ENCODE measurements around the gene STOML1.
A peak's percentile ranks its signal among the peaks of the same experiment; 100 is the strongest.

DNA sequence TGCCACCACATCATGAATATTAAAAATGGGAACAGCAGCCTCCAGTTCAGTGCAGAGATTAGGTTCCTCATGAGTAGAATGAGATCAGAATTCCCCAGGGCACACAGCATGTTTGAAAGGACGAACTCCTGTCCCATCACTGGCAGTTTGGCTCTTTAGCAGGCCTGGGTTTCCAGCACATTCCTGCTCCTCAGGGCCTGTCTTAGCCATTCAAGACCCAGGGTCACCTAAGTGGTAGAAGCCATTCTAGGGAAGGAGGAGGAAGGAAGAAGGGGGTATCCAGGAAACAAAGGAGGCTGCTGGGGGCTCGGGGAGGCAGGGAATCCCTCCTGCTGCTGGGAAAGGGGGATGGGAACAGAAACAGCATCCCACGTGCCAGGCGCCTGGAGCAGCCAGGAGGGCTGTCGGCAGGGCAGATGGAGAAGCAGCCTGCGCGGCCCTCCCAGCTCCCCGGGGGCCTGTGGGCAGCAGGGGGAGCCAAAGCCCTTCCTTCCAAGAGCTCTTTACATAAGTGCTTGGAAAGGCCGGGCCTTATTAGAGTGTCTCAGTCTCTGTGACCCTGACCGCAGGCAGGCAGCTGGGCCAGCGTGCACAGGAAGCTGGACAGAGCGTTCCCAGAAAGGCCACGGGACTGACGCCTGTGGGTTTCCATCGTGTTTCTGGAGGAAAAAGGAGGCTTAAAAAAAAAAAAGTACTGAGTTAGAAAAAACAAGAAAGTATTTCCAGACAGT, 41.1 kb downstream of the STOML1 start:
- TF ChIP-seq SP1 (IDR thresholded peaks at IDR 0.05; ENCODE audit: low read depth, low read length) (no peak), CEBPB (IDR thresholded peaks at IDR 0.05; ENCODE audit: borderline replicate concordance in 1 of 2, low read depth in 2 of 2, low read length in 2 of 2) (no peak), CHD4 (IDR thresholded peaks at IDR 0.05) (no peak), GATAD2B (conservative IDR thresholded peaks at IDR 0.05; ENCODE audit: low read depth) (no peak), HCFC1 (IDR thresholded peaks at IDR 0.05; ENCODE audit: low read length) (no peak), TAF1 (IDR thresholded peaks at IDR 0.05; ENCODE audit: borderline replicate concordance, low read depth, low read length) (no peak), POLR2A (IDR thresholded peaks at IDR 0.05; ENCODE audit: low read depth, low read length) (no peak), POLR2AphosphoS5 (IDR thresholded peaks at IDR 0.05; ENCODE audit: low read length) (no peak), RCOR1 (conservative IDR thresholded peaks at IDR 0.05; ENCODE audit: low read depth, low read length) (no peak)
- TF ChIP-seq, protein P1, sequence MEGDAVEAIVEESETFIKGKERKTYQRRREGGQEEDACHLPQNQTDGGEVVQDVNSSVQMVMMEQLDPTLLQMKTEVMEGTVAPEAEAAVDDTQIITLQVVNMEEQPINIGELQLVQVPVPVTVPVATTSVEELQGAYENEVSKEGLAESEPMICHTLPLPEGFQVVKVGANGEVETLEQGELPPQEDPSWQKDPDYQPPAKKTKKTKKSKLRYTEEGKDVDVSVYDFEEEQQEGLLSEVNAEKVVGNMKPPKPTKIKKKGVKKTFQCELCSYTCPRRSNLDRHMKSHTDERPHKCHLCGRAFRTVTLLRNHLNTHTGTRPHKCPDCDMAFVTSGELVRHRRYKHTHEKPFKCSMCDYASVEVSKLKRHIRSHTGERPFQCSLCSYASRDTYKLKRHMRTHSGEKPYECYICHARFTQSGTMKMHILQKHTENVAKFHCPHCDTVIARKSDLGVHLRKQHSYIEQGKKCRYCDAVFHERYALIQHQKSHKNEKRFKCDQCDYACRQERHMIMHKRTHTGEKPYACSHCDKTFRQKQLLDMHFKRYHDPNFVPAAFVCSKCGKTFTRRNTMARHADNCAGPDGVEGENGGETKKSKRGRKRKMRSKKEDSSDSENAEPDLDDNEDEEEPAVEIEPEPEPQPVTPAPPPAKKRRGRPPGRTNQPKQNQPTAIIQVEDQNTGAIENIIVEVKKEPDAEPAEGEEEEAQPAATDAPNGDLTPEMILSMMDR (IDR thresholded peaks at IDR 0.05 in 2 of 3, conservative IDR thresholded peaks at IDR 0.05 in 1 of 3; ENCODE audit: control insufficient read depth in 2 of 3, extremely low read depth in 1 of 3, insufficient read depth in 1 of 3, low read depth in 3 of 3, low read length in 3 of 3) = peak; percentile 63 to 77 (median 72)
